ENCODE data around the gene XRRA1. TPM values are rescaled to one million over a fixed set of nuclear protein-coding genes. Genes with fewer than 3 reads are reported as not detected.

XRRA1 gene
- total RNA-seq, 1 donor from 2014 or later, result 3.9 TPM

DNA sequence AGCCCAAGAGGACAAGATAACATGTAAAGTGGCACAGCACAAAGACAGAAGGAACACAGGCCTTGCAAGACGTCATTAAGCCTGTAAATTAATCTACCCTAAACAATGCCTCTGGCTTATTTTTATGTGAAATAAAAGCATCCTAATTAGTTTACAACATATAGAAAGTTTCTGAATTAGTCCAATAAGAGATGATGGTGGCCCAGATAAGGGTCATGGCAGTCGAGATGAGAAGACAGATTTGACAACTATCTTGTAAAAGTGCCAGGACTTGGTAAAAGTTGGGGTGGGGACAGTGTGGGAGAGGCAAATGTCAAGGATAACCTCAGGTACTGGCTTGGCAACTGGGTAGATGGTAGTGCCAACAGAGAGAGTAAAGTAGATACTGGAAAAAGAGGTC lies 13.6 kb downstream of the XRRA1 start:
- H3K4me3 ChIP-seq, result no peak overlapping the region
- H3K27ac ChIP-seq, result no peak overlapping the region
- no peaks in the 10 kb centered on the region for H3K27me3 ChIP-seq
- H3K79me2 ChIP-seq (ENCODE audit: low read depth), result no peaks in the 10 kb centered on the region
- TF ChIP-seq, protein P1, sequence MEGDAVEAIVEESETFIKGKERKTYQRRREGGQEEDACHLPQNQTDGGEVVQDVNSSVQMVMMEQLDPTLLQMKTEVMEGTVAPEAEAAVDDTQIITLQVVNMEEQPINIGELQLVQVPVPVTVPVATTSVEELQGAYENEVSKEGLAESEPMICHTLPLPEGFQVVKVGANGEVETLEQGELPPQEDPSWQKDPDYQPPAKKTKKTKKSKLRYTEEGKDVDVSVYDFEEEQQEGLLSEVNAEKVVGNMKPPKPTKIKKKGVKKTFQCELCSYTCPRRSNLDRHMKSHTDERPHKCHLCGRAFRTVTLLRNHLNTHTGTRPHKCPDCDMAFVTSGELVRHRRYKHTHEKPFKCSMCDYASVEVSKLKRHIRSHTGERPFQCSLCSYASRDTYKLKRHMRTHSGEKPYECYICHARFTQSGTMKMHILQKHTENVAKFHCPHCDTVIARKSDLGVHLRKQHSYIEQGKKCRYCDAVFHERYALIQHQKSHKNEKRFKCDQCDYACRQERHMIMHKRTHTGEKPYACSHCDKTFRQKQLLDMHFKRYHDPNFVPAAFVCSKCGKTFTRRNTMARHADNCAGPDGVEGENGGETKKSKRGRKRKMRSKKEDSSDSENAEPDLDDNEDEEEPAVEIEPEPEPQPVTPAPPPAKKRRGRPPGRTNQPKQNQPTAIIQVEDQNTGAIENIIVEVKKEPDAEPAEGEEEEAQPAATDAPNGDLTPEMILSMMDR (IDR thresholded peaks at IDR 0.05), result no peak
- TF ChIP-seq EZH2 (IDR thresholded peaks at IDR 0.05) (no peak), EZH2phosphoT487 (IDR thresholded peaks at IDR 0.05) (no peak)
- H3K4me1 ChIP-seq, result peaks cover 2% of the 10 kb centered on the region
- Mint-ChIP-seq H3K27me3 (ENCODE audit: insufficient read depth, low read depth) (no peaks in the 10 kb centered on the region), H3K9me3 (no peaks in the 10 kb centered on the region), H3K4me1 (no peaks in the 10 kb centered on the region), H3K36me3 (peaks cover 10% of the 10 kb centered on the region), H3K27ac (no peak overlapping the region), H3K4me3 (no peak overlapping the region)
- no peak for DNase-seq (ENCODE audit: low spot score)
- H3K36me3 ChIP-seq, result no peaks in the 10 kb centered on the region
- H2AFZ ChIP-seq (replicated peaks), result no peak overlapping the region
- H3K9ac ChIP-seq, result no peak overlapping the region
- peaks cover 5% of the 10 kb centered on the region for H3F3A ChIP-seq (ENCODE audit: low read depth)
- no peak overlapping the region for H3K4me2 ChIP-seq
- H3K9me3 ChIP-seq (ENCODE audit: low read depth), result no peaks in the 10 kb centered on the region
- H4K20me1 ChIP-seq (ENCODE audit: low read depth), result no peaks in the 10 kb centered on the region

DNA sequence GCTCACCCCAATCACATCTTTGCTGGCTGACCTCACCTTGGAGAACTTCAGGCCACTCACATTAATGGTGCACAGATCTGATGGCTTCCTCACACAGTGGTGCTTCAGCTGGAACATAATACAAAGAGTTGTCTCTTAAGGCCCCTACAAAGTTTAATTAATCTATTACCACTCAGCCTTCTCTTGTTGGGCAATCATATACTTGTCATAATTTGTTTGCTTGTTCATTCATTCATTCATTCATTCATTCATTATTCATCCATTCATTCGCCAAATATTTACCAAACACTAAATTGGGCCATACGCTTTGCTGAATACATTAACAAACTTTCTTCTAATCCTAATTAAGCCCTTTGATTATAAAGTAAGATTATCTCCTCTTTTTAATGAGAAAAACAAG lies 15.1 kb downstream of the XRRA1 start:
- Histone ChIP-seq H3K27me3 (no peaks in the 10 kb centered on the region), H3K9ac (no peak overlapping the region), H2AFZ (replicated peaks) (no peak overlapping the region), H3F3A (ENCODE audit: low read depth) (peaks cover 12% of the 10 kb centered on the region), H3K27ac (no peak overlapping the region), H3K4me2 (no peak overlapping the region), H3K36me3 (no peaks in the 10 kb centered on the region), H3K4me3 (no peak overlapping the region), H3K9me3 (ENCODE audit: low read depth) (no peaks in the 10 kb centered on the region), H4K20me1 (ENCODE audit: low read depth) (no peaks in the 10 kb centered on the region), H3K4me1 (peaks cover 6% of the 10 kb centered on the region), H3K79me2 (ENCODE audit: low read depth) (no peaks in the 10 kb centered on the region)
- Mint-ChIP-seq H3K4me3 (no peak overlapping the region), H3K4me1 (no peaks in the 10 kb centered on the region), H3K27ac (no peak overlapping the region), H3K9me3 (no peaks in the 10 kb centered on the region), H3K36me3 (peaks cover 10% of the 10 kb centered on the region), H3K27me3 (ENCODE audit: insufficient read depth, low read depth) (no peaks in the 10 kb centered on the region)
- TF ChIP-seq EZH2phosphoT487 (IDR thresholded peaks at IDR 0.05), result no peak
- TF ChIP-seq, protein P1 (IDR thresholded peaks at IDR 0.05), result no peak
- no peak for TF ChIP-seq EZH2 (IDR thresholded peaks at IDR 0.05)
- no peak for DNase-seq (ENCODE audit: low spot score)

DNA sequence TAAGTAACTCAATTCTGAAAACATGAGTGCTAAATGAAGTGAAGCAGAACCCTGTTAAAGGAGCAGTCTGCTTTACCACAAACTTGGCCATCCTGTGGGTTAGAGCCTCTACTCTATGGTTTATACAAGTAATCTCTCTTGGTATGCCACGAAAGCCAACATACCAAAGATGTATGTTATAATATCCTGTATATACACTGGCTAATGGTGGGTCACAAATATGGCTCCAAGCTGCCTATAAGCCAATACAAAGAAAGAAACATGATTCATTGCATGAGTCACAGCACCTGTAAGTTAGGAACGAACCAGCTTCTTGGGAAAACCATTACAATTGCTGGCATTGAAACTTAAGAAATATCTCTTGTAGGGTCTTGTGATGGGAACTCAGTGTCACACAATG lies 16.1 kb downstream of the XRRA1 start:
- Mint-ChIP-seq H3K36me3 (peaks cover 7% of the 10 kb centered on the region), H3K9me3 (no peaks in the 10 kb centered on the region), H3K4me1 (no peaks in the 10 kb centered on the region), H3K27ac (no peak overlapping the region), H3K4me3 (no peak overlapping the region), H3K27me3 (ENCODE audit: insufficient read depth, low read depth) (no peaks in the 10 kb centered on the region)
- H3K4me1 ChIP-seq, result peaks cover 6% of the 10 kb centered on the region
- H3K36me3 ChIP-seq, result no peaks in the 10 kb centered on the region
- H2AFZ ChIP-seq (replicated peaks), result no peak overlapping the region
- H3K9ac ChIP-seq, result no peak overlapping the region
- H3K27ac ChIP-seq, result no peak overlapping the region
- no peaks in the 10 kb centered on the region for H4K20me1 ChIP-seq (ENCODE audit: low read depth)
- H3F3A ChIP-seq (ENCODE audit: low read depth), result peaks cover 12% of the 10 kb centered on the region
- no peaks in the 10 kb centered on the region for H3K79me2 ChIP-seq (ENCODE audit: low read depth)
- TF ChIP-seq, protein P1 (IDR thresholded peaks at IDR 0.05), result no peak
- TF ChIP-seq EZH2phosphoT487 (IDR thresholded peaks at IDR 0.05) (no peak), EZH2 (IDR thresholded peaks at IDR 0.05) (no peak)
- no peak for DNase-seq (ENCODE audit: low spot score)
- H3K4me3 ChIP-seq, result no peak overlapping the region
- H3K27me3 ChIP-seq, result no peaks in the 10 kb centered on the region
- no peak overlapping the region for H3K4me2 ChIP-seq
- H3K9me3 ChIP-seq (ENCODE audit: low read depth), result no peaks in the 10 kb centered on the region

Data from neural progenitor cell (in vitro differentiated cells).